Measurements from ENCODE around the gene ANKMY1. TPM values are rescaled to one million over a fixed set of nuclear protein-coding genes. Genes with fewer than 3 reads are reported as not detected.
A peak's percentile ranks its signal among the peaks of the same experiment; 100 is the strongest.

The ANKMY1 gene
- total and polyA plus RNA-seq, 10 donors: 7.6 to 45.5 (median 29.4) TPM

DNA sequence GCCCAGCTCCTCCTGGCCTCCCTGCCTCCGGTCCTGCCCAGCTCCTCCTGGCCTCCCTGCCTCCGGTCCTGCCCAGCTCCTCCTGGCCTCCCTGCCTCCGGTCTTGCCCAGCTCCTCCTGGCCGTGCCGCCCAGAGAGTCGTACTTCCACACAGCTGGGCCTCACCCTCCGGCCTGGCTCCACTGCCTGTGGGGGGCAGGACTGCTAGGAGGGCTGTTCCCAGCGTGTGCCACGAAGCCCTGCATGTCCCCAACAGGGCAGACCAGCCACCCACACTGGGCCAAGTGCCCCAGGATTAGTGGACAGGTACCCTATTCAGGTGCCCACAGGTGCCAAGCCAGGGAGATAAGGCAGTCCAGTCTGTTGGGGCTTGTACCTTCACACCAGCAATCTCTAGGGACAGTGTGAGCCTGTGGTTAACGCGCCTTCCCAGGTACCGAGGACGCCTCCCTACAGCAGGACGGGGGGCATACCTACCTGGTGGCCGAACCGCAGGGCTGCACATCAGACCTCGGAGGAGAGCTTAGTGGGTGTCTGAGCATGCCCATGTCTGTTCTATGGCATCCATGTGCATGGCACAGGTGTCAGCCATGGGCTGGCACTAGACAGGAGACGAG is 117.0 kb downstream of the ANKMY1 start:
- WGBS, 5 donors: 81 to 90% (median 87%) methylated on average over 5 to 18 of the region's 18 CpGs
- Histone ChIP-seq H3K9me3 (no peaks in the 10 kb centered on the region), H3K4me3 (no peak overlapping the region), H3K27me3 (replicated peaks in 1 of 7) (peaks cover 0 to 38% (median 25%) of the 10 kb centered on the region in 7 donors), H3K36me3 (no peaks in the 10 kb centered on the region), H3K27ac (no peak overlapping the region), H3K4me1 (peaks cover 0 to 31% (median 22%) of the 10 kb centered on the region in 6 donors)
- intact Hi-C loops (cut with DNase I; ENCODE audit: low total_unique reads): no loop called here
- TF ChIP-seq POLR2AphosphoS5 (IDR thresholded peaks at IDR 0.05) (no peak), POLR2A (IDR thresholded peaks at IDR 0.05) (no peak)
- TF ChIP-seq, protein P1, sequence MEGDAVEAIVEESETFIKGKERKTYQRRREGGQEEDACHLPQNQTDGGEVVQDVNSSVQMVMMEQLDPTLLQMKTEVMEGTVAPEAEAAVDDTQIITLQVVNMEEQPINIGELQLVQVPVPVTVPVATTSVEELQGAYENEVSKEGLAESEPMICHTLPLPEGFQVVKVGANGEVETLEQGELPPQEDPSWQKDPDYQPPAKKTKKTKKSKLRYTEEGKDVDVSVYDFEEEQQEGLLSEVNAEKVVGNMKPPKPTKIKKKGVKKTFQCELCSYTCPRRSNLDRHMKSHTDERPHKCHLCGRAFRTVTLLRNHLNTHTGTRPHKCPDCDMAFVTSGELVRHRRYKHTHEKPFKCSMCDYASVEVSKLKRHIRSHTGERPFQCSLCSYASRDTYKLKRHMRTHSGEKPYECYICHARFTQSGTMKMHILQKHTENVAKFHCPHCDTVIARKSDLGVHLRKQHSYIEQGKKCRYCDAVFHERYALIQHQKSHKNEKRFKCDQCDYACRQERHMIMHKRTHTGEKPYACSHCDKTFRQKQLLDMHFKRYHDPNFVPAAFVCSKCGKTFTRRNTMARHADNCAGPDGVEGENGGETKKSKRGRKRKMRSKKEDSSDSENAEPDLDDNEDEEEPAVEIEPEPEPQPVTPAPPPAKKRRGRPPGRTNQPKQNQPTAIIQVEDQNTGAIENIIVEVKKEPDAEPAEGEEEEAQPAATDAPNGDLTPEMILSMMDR (IDR thresholded peaks at IDR 0.05 in 8 of 11, conservative IDR thresholded peaks at IDR 0.05 in 3 of 11): no peak
- peak; percentile 69 for DNase-seq

DNA sequence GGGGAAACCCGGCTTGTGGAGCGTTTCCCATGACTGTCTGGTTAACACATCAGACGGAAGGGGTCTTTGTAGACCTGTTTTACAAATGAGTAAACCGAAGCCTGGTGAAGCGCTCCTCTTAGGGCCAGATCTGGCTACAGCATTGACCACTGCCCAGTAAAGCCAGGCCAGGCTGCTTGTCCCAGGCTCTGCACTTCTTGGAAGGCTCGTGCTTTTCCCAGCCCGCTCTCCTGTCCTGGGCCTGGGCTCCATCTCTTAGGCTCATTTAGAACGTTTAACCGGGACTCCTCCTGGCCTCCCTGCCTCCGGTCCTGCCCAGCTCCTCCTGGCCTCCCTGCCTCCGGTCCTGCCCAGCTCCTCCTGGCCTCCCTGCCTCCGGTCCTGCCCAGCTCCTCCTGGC is 117.5 kb downstream of the ANKMY1 start:
- TF ChIP-seq POLR2AphosphoS5 (IDR thresholded peaks at IDR 0.05): no peak
- TF ChIP-seq, protein P1 (IDR thresholded peaks at IDR 0.05 in 8 of 11, conservative IDR thresholded peaks at IDR 0.05 in 3 of 11): no peak
- no peak for TF ChIP-seq POLR2A (IDR thresholded peaks at IDR 0.05)
- Histone ChIP-seq H3K27ac (no peak overlapping the region), H3K36me3 (no peaks in the 10 kb centered on the region), H3K4me3 (no peak overlapping the region), H3K27me3 (replicated peaks in 1 of 7) (peaks cover 0 to 43% (median 28%) of the 10 kb centered on the region in 7 donors), H3K4me1 (peaks cover 0 to 33% (median 23%) of the 10 kb centered on the region in 6 donors), H3K9me3 (no peaks in the 10 kb centered on the region)
- 88 to 95% (median 92%) methylated on average over 10 to 11 of the region's 12 CpGs for WGBS, 5 donors
- intact Hi-C loops (cut with DNase I; ENCODE audit: low total_unique reads): no loop called here
- DNase-seq: peak; percentile 30

DNA sequence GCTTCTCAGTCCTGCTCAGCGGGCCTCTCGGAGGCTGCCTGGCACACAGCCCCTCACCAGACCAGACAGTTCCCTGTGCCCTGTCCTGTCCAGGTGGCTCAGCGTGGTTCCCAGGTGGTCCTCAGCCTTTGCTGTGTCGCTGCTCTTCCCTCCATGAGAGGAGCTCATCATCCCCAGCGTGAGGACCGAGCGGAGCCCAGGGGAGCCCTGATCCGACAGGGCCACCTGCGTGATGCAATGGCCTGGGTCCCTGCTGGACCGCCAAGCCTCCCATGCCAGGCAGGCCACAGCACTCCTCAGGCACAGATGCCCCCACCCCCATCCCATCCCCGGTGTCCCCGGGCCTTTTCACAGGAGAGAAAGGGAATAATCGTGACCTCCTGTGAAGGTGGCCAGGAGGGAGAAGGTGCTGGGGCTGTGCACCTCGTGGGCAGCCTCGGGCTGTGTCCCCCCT is 118.1 kb downstream of the ANKMY1 start:
- 78 to 92% (median 85%) methylated on average over 7 to 15 of the region's 15 CpGs for WGBS, 5 donors
- TF ChIP-seq POLR2AphosphoS5 (IDR thresholded peaks at IDR 0.05): no peak
- TF ChIP-seq, protein P1 (IDR thresholded peaks at IDR 0.05 in 8 of 11, conservative IDR thresholded peaks at IDR 0.05 in 3 of 11): peak in 2 of 11 experiments; percentile 4 to 14
- DNase-seq: peak; percentile 67

More for the DNA sequence above, 118.1 kb downstream of the ANKMY1 start:
- Histone ChIP-seq H3K27me3 (replicated peaks in 1 of 7) (peaks cover 0 to 48% (median 31%) of the 10 kb centered on the region in 7 donors), H3K36me3 (no peaks in the 10 kb centered on the region), H3K27ac (no peak overlapping the region), H3K4me3 (no peak overlapping the region), H3K9me3 (no peaks in the 10 kb centered on the region), H3K4me1 (peaks cover 0 to 37% (median 25%) of the 10 kb centered on the region in 6 donors)
- intact Hi-C loops (cut with DNase I; ENCODE audit: low total_unique reads): loop anchor here (10.0 kb wide), 1 partner anchor 375 kb away; no protein-coding TSS in a partner anchor

All from spleen (tissue), 11 donors.